Fibroblast of lung (primary cell): Measurements from ENCODE around the gene AAR2.

Source experiments
- CTCF ChIP-seq, 2 donors: IDR thresholded peaks in 1 of 2; conservative IDR thresholded peaks in 1 of 2; 1 replicate in 1 of 2; 2 replicates in 1 of 2; pipeline ENCODE4 v1.5.1; 2011 to 2012; ENCODE audit warnings: low read length in 2 of 2, control low read depth in 1 of 2, inconsistent platforms in 1 of 2, low read depth in 1 of 2, mild to moderate bottlenecking in 1 of 2
- EZH2 ChIP-seq: IDR thresholded peaks from 2 replicates; pipeline ENCODE4 v1.5.1; 2012; ENCODE audit warnings: low read length, control low read depth, mild to moderate bottlenecking; ENCODE audit errors: missing control alignments

DNA sequence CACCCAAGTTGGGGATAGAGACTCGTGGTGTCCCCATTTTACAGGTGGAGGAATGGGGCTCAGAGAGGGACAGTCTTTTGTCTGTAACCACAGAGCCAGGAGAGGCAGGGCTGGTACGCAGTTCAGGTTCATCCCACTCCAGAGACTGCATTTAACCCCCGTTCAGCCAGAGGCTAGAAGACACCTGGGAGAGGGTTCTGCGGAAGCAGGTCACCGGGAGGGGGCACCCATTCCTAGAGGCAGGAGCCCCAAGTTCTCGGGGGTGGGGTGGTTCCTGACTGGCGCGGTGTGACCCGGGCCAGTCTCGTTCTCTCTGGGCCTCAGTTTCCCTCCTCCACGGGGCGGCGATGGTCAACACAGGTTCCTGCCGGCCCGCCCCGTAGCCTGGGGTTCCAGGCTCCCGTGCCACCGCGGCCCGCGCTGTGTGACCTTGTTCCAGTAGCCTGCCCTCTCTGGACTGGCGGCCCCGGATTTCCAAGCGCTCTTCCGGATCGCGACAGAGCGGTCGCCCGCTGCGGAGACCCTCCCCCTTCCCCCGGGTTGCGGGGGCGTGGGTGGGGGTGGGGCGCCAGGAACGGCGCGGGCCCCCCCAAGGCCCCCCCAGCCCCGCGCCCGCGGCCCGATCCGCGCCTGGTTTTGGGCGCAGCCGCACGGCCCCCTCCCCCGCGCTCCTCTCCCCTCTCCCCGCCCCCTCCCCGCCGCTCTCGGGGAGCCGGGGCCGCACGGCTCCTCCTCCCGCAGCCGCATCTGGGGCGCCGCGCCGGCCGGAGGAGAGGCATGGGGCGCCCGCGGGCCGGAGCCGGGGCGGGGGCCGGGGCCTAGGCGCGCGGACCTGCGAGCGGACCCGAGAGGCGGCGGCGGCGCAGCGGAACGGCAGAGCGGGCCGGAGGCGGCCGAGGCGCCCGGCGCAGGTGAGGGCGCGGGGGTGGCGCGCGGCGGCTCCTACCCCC lies 69.6 kb downstream of the AAR2 start, which contains the start of gene DLGAP4:
- TF ChIP-seq CTCF (conservative IDR thresholded peaks at IDR 0.05 in 1 of 2, IDR thresholded peaks at IDR 0.05 in 1 of 2; ENCODE audit: low read depth in 1 of 2, low read length in 2 of 2) = no peak
- peak; percentile 97 for TF ChIP-seq EZH2
